Measurements from ENCODE around the gene BBOX1.

BBOX1 gene

GRCh38 chr11:27025312-27025955, 15.2 kb upstream of the BBOX1 start:
- DNase-seq (ENCODE audit: low read depth): no peak

GRCh38 chr11:27025957-27026733, 14.5 kb upstream of the BBOX1 start:
- DNase-seq (ENCODE audit: low read depth): no peak

GRCh38 chr11:27028561-27028965, 12.1 kb upstream of the BBOX1 start:
- DNase-seq (ENCODE audit: low read depth): no peak

GRCh38 chr11:27029966-27030365, 10.6 kb upstream of the BBOX1 start:
- DNase-seq (ENCODE audit: low read depth): no peak

- no peak for DNase-seq (ENCODE audit: low read depth)
These were observed 8.9 kb upstream of the BBOX1 start for GRCh38 chr11:27031754-27032153.

GRCh38 chr11:27039873-27040272, 742 bp upstream of the BBOX1 start:
- no peak for DNase-seq (ENCODE audit: low read depth)

GRCh38 chr11:27041141-27041899, 705 bp downstream of the BBOX1 start:
- DNase-seq (ENCODE audit: low read depth): no peak

- no peak for DNase-seq (ENCODE audit: low read depth)
These were observed 6.3 kb downstream of the BBOX1 start for GRCh38 chr11:27046956-27047355.

- DNase-seq (ENCODE audit: low read depth): no peak
These were observed 12.1 kb downstream of the BBOX1 start for GRCh38 chr11:27052668-27053067.

- DNase-seq (ENCODE audit: low read depth): no peak
These were observed 14.6 kb downstream of the BBOX1 start for GRCh38 chr11:27055065-27055682.

GRCh38 chr11:27057091-27057780, 16.6 kb downstream of the BBOX1 start:
- DNase-seq (ENCODE audit: low read depth): no peak

- peak; percentile 20 for DNase-seq (ENCODE audit: low read depth)
These were observed 17.8 kb downstream of the BBOX1 start for GRCh38 chr11:27058456-27058855.

GRCh38 chr11:27059431-27059830, 18.8 kb downstream of the BBOX1 start:
- DNase-seq (ENCODE audit: low read depth): no peak

GRCh38 chr11:27060816-27061460, 20.3 kb downstream of the BBOX1 start:
- DNase-seq (ENCODE audit: low read depth): no peak

GRCh38 chr11:27061461-27061821, 20.8 kb downstream of the BBOX1 start:
- DNase-seq (ENCODE audit: low read depth): no peak

- no peak for DNase-seq (ENCODE audit: low read depth)
These were observed 23.5 kb downstream of the BBOX1 start for GRCh38 chr11:27064086-27064485.

GRCh38 chr11:27075192-27075591, 34.6 kb downstream of the BBOX1 start:
- DNase-seq (ENCODE audit: low read depth): no peak

GRCh38 chr11:27075655-27076054, 35.0 kb downstream of the BBOX1 start:
- DNase-seq (ENCODE audit: low read depth): no peak

- no peak for DNase-seq (ENCODE audit: low read depth)
These were observed 35.5 kb downstream of the BBOX1 start for GRCh38 chr11:27076121-27076589.

- no peak for DNase-seq (ENCODE audit: low read depth)
These were observed 40.4 kb downstream of the BBOX1 start for GRCh38 chr11:27081056-27081455.

- DNase-seq (ENCODE audit: low read depth): no peak
These were observed 42.6 kb downstream of the BBOX1 start for GRCh38 chr11:27083241-27083640.
